Right hindlimb (tissue), 1 donor: ENCODE measurements around the gene NHLRC3.
"Not testable (repeated sequence)": the region's sequence is repeated elsewhere in the genome, so short reads cannot be mapped to it uniquely, and the experiment has no call there.

Source experiments
- DNase-seq: peaks from one replicate; pipeline ENCODE4 v3.0.0-alpha.2; 2018

Gene NHLRC3

DNA sequence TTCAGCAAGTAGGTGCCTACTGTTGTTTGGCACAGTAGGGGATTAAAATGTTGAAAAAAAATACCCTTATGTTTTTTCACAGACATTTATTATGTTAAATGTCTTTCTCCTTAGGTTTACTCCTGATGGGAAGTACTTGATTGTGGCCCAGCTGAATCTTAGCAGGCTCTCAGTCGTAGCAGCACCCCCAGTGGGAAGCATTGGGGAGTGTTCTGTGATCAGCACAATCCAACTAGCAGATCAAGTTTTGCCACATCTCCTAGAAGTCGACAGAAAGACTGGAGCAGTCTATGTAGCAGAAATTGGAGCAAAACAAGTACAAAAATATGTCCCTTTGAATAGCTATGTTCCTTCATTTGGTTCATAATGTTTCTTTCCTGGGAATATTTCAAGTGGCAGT is 9.3 kb downstream of the NHLRC3 start:
- DNase-seq: no peak

DNA sequence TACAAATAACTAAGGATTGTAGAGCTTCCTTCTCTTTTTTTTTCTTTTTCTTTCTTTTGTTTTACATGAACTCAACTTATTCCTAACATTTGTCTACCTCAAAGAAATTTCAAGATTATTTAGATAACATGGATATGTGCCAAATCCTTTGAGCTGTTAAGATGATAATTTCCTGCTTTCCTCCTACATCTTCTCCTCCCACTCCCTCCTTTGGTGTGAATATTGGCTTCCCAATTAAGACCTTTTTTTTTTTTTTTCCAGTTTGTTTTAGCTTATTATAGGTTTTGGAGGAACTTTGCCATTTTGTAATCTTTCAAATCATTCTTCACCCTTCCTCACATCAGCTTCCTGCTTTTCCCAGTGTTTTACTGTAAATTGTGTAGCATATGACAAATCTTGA is 10.6 kb downstream of the NHLRC3 start:
- no peak for DNase-seq

DNA sequence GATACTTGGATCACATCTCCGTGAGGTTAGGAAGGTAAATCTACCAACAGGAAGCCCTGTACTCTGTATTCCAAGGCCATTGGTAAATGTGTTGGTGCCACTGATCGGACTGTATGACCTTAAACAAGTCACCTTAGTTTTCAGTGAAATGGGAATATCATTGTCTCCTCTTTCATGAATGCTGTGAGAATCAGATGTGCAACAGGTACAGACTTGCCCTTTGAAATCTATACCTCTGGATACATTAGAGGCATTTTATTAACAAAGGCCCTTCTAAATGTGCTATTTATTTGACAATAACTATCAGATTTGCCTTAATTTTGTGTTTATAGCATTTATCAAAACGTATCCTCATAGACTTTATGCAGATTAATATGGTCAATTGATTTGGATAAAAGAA is 11.0 kb downstream of the NHLRC3 start:
- no peak for DNase-seq

DNA sequence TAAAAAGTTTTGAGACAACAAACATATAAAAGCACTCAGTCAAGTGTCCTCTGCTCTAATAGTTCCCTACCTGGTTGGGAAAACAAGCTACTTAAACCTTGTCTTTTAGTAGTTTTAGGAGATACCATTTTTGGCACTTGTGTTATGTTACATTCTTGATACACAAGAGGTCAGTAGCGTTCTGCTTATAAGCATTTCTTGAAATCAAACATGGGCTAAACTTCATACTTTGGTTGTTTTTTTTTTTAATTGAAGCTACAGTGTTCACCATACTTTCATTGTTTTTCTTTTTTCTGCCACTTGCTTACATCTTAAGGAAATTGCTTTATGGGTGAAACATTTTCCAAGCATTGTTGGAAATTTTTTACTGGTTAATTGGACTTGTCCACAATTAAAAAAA is 12.9 kb downstream of the NHLRC3 start:
- DNase-seq: no peak

DNA sequence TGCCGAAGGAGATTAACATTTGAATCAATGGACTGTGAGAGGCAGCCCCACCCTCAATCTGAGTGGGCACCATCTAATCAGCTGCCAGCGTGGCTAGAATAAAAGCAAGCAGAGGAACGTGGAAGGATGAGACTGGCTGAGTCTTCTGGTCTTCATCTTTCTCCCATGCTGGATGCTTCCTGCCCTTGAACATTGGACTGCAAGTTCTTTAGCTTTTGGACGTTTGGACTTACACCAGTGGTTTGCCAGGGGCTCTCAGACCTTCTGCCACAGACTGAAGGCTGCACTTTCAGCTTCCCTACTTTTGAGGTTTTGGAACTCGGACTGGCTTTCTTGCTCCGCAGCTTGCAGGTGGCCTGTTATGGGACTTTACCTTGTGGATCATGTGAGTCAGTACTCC is 14.7 kb downstream of the NHLRC3 start:
- DNase-seq: no peak

DNA sequence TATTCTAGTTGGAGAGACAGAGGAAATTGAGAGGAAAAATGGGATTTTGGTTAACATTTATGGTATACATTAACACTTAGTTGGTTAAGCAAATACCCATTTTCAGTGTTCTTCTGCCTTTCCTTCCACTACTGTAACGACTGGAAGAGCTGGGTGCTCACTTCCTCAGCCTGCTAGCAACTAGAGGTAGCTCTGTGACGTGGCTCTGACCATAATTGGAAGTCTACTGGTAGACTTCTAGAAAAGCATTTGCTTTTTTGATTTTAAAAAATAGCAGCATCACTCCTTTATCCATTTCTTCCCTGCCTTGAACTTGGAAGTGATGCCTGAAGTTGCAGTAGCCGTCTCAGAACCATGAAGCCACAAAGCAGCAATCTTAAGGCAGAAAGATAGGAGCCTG is 15.9 kb downstream of the NHLRC3 start:
- DNase-seq: no peak

DNA sequence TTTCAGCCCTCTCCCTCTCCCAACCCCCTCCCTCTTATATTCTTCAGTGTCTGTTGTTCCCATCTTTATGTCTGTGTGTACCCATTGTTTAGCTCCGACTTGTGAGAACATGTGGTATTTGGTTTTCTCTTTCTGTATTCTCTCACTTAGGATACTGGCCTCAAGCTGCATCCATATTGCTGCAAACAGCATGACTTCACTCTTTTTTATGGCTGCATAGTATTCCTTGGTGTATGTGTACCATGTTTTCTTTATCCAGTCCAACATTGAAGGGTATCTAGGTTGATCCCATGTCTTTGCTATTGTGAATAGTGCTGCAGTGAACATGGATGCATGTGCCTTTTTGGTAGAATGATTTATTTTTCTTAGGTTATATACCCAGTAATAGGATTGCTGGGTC is 17.8 kb downstream of the NHLRC3 start:
- no peak for DNase-seq

DNA sequence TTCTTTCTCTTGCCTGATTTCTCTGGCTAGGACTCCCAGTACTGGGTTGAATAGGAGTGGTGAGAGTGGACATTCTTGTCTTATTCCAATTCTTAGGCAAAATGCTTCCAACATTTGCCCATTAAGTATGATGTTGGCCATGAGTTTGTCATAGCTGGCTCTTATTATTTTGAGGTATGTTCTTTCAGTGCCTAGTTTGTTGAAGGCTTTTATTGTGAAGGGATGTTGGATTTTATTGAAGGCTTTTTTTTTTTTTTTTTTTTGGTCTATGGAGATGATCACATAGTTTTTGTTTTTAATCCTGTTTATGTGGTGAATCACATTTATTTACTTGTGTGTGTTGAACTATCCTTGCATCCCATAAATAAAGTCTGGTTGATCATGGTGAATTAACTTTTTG is 19.8 kb downstream of the NHLRC3 start:
- no peak for DNase-seq

DNA sequence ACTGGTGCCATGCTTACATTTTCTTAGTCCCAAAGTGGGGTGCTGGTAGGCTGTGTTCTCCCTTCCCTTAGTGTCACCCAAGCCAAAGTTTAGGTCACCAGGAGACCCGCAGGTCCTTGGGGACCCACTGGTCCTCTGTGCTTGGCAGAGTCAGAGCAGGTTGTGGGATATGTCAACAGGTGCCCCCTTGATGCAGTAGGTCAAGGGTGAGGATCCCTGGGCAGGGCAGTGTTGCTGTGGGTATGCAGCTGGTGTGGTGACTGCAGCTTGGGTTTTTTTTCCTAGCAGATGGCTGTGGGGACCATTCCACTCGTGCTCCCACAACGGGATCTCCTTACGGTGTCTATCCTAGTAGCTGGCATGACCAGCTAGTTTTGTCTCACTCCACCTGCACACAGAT is 23.7 kb downstream of the NHLRC3 start:
- DNase-seq: no peak

DNA sequence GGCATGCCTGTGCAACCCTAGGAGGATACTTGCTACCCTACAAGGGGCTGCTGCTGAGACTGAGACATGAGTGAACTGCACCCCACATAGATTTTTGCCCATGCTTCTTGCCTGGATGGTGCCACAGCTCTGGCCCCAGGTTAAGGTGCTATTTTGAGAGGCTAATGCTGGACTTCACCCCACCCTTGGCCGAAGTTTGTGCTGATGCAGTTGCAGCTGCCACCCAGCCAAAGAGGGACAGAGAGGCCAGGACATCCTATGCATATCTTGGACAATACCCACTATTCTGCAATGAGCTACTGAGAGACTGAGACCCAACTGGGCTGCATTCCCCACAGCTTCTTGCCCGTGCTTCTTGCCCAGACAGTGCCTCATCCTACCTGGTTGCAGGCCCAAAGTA is 34.6 kb downstream of the NHLRC3 start:
- no peak for DNase-seq

DNA sequence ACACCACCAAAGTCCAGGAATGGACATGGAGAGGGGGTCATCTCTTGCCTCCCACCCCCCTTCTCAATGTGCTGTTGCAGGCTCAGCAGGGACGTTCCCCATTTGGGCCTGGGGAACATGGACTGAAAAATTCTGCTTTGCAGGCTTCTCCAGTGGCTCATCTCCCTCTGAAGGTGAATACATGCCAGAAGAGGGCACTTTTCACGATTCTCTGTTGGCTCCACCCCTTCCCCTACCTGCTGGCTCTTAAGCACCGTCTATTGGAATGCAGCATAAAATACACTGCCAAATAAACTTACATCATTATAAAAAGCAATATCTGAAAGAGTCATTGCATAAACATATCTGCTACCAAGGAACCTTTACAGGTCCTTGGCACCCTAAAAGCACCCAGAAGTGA is 35.7 kb downstream of the NHLRC3 start:
- no peak for DNase-seq

DNA sequence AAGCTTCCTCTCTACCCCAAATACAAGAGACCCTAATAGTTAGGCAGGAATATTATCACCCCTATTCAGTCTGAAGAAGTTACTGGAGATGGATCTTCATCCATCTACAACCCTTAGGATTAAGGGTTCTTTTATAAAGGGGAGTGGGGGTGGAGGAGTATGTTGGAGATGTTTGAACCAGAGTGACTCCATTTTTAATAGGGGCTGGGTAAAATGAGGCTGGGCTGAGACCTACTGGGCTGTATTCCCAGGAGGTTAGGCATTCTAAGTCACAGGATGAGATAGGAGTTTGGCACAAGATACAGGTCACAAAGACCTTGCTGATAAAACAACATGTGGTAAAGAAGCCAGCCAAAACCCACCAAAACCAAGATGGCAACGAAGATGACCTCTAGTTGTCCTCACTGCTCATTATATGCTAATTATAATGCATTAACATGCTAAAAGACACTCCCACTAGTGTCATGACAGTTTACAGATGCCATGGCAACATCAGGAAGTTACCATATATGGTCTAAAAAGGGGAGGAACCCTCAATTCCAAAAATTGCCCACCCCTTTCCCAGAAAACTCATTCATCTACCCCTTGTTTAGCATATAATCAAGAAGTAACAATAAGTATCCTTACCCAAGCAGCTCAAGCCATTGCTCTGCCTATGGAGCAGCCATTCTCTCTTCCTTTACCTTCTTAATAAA is 48.1 kb downstream of the NHLRC3 start:
- DNase-seq: not testable (repeated sequence)

DNA sequence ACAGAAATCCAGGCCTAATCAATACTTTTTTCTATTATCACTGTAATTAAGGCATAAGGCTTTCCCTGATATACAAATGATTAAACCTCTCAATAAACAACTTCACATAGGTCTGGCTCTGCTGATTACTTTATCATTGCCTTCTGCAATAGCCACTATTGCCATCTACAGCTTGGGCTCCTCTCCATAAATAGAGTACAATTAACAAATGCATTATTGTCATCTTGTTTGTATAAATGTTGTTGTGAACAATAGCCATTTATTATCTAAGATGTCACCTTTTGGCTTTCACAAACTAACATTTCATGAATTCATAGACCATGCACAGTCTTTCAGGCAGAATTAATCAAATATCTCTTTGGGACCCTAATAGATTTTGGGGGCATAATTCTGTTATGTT is 53.3 kb downstream of the NHLRC3 start:
- no peak for DNase-seq

DNA sequence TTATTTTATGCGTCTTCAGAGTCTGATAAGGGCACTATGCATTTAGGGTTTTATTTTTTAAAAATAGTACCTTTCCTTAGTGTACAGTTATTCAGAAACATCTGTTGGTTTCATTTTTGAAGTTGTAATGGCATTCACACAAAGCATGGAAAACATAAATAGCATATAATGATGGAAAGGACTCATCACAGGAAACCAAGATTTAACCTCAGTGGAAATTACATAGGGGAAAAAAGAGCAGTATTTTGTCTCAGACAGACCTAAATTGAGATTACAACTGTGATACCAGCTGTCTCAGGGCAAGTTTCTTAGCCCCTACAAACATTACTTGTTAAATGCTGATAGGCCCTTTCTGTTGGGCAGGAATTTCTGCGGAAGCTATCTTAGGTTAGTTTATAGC is 57.2 kb downstream of the NHLRC3 start:
- DNase-seq: no peak

DNA sequence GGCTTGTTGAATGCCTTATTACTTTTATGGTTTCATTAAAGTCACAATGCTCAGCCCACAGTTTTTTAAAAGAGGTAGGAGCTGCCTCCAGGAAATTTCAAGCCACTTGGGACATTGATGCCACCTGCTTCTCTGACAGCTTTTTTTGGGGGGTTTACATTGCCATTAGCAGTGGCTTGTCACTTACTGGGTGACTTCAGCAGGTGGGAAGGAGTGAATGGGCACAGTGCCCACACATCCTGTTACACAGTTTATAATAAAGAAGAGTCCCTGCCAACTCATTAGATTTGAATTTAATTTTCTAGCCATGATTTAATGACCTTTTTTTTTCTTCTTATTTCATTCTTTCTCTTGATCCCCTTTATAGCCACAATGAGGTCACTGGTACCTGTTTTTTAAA is 61.0 kb downstream of the NHLRC3 start:
- DNase-seq: no peak
